Smooth muscle cell (in vitro differentiated cells): ENCODE measurements around the gene IRX6. TPM values are rescaled to one million over a fixed set of nuclear protein-coding genes. Genes with fewer than 3 reads are reported as not detected.
A peak's percentile ranks its signal among the peaks of the same experiment; 100 is the strongest.

Source experiments
- DNase-seq: peaks from one replicate; lab custom pipeline; 2025; ENCODE audit not compliant: unreplicated experiment; lab: John Stamatoyannopoulos, UW
- H2AFZ ChIP-seq: fragments of 200-600 bp; sonication (generic); 2 replicates; pipeline ENCODE4 v1.6.0; 2016; ENCODE audit warnings: antibody characterized with exemption, low read depth, mild to moderate bottlenecking
- H3F3A ChIP-seq: fragments of 200-600 bp; sonication (generic); 2 replicates; pipeline ENCODE4 v1.6.0; 2017; ENCODE audit warnings: antibody characterized with exemption, low read depth
- H3K27ac ChIP-seq: fragments of 200-600 bp; sonication (generic); 2 replicates; pipeline ENCODE4 v1.5.1; 2016; ENCODE audit warnings: low read depth, mild to moderate bottlenecking
- H3K27me3 ChIP-seq: fragments of 200-600 bp; sonication (generic); 2 replicates; pipeline ENCODE4 v1.6.1; 2016; ENCODE audit warnings: low read depth, mild to moderate bottlenecking
- H3K36me3 ChIP-seq: fragments of 200-600 bp; sonication (generic); 2 replicates; pipeline ENCODE4 v1.5.1; 2016; ENCODE audit warnings: low read depth
- H3K4me1 ChIP-seq: fragments of 200-600 bp; sonication (generic); 2 replicates; pipeline ENCODE4 v1.5.1; 2016; ENCODE audit warnings: low read depth
- H3K4me2 ChIP-seq: fragments of 200-600 bp; sonication (generic); 2 replicates; pipeline ENCODE4 v1.6.0; 2016; ENCODE audit warnings: mild to moderate bottlenecking
- H3K4me3 ChIP-seq: fragments of 200-600 bp; sonication (generic); 2 replicates; pipeline ENCODE4 v1.5.1; 2016; ENCODE audit warnings: mild to moderate bottlenecking
- H3K79me2 ChIP-seq: fragments of 200-600 bp; sonication (generic); 2 replicates; pipeline ENCODE4 v1.6.0; 2016; ENCODE audit warnings: low read depth, mild to moderate bottlenecking
- H3K9ac ChIP-seq: fragments of 200-600 bp; sonication (generic); 2 replicates; pipeline ENCODE4 v1.6.0; 2016; ENCODE audit warnings: low read depth
- H3K9me3 ChIP-seq: fragments of 200-600 bp; sonication (generic); replicated peaks from 2 replicates; pipeline ENCODE4 v1.5.1; 2016; ENCODE audit warnings: low read depth
- H4K20me1 ChIP-seq: fragments of 200-600 bp; sonication (generic); 2 replicates; pipeline ENCODE4 v1.6.0; 2016; ENCODE audit warnings: low read depth
- CTCF ChIP-seq: fragments of 200-600 bp; sonication (generic); IDR thresholded peaks from 2 replicates; pipeline ENCODE4 v1.5.1; 2017; ENCODE audit warnings: borderline replicate concordance, mild to moderate bottlenecking, antibody characterized with exemption; ENCODE audit not compliant: insufficient read depth, poor library complexity, severe bottlenecking
- WGBS: methylation state at CpG from one replicate; pipeline ENCODE4 v1.1.7; 2016; ENCODE audit warnings: low lambda C conversion rate; 5-methylcytosine and 5-hydroxymethylcytosine counted together
- polyA plus RNA-seq: library from polyadenylated mRNA; unstranded; fragments of >200 nt; fragmentation: Nextera tagmentation; extraction: Ambion mirVana; gene quantifications from 2 replicates; pipeline ENCODE4 v1.2.1, GENCODE V29; 2016
- total RNA-seq: library from RNA; depleted of rRNA; stranded (reverse); fragments of >200 nt; gene quantifications from 2 replicates; pipeline ENCODE4 v1.2.3, GENCODE V29; 2014

IRX6 gene
- total and polyA plus RNA-seq, 2 experiments from 2014 or later, result not detected

- H3K4me1 ChIP-seq, result no peaks in the 10 kb centered on the region
- 18% methylated on average over 28 of the region's 28 CpGs for WGBS
- no peak overlapping the region for H3K27ac ChIP-seq
- H2AFZ ChIP-seq, result peak overlapping the region; percentile 30
- no peaks in the 10 kb centered on the region for H3K36me3 ChIP-seq
- no peak overlapping the region for H3K9ac ChIP-seq
- H4K20me1 ChIP-seq, result no peaks in the 10 kb centered on the region
- peak overlapping the region; percentile 80 for H3K4me2 ChIP-seq
- peak overlapping the region; percentile 32 for H3K4me3 ChIP-seq
- no peaks in the 10 kb centered on the region for H3F3A ChIP-seq
- H3K9me3 ChIP-seq, result no peaks in the 10 kb centered on the region
- no peak for TF ChIP-seq CTCF
- H3K27me3 ChIP-seq, result peaks cover 100% of the 10 kb centered on the region
- no peaks in the 10 kb centered on the region for H3K79me2 ChIP-seq
- DNase-seq, result no peak
Observed at GRCh38 chr16:55331648-55332185, 7.7 kb downstream of the IRX6 start.

GRCh38 chr16:55333684-55334083 lies 9.7 kb downstream of the IRX6 start:
- no peak for TF ChIP-seq CTCF
- H2AFZ ChIP-seq, result no peak overlapping the region
- H3K4me1 ChIP-seq, result no peaks in the 10 kb centered on the region
- H4K20me1 ChIP-seq, result no peaks in the 10 kb centered on the region
- no peak overlapping the region for H3K4me3 ChIP-seq
- WGBS, result 75% methylated on average over 2 of the region's 2 CpGs
- no peak overlapping the region for H3K9ac ChIP-seq
- H3K4me2 ChIP-seq, result no peak overlapping the region
- H3F3A ChIP-seq, result no peaks in the 10 kb centered on the region
- DNase-seq, result no peak
- no peaks in the 10 kb centered on the region for H3K36me3 ChIP-seq
- H3K27me3 ChIP-seq, result peaks cover 92% of the 10 kb centered on the region
- H3K79me2 ChIP-seq, result no peaks in the 10 kb centered on the region
- no peak overlapping the region for H3K27ac ChIP-seq
- no peaks in the 10 kb centered on the region for H3K9me3 ChIP-seq

GRCh38 chr16:55338646-55339045 lies 14.6 kb downstream of the IRX6 start:
- Histone ChIP-seq H3K36me3 (no peaks in the 10 kb centered on the region), H3K79me2 (no peaks in the 10 kb centered on the region), H3K4me1 (no peaks in the 10 kb centered on the region), H2AFZ (no peak overlapping the region), H4K20me1 (no peaks in the 10 kb centered on the region), H3K9ac (no peak overlapping the region), H3K4me2 (no peak overlapping the region), H3K27me3 (peaks cover 87% of the 10 kb centered on the region), H3K27ac (no peak overlapping the region), H3F3A (no peaks in the 10 kb centered on the region), H3K9me3 (no peaks in the 10 kb centered on the region), H3K4me3 (no peak overlapping the region)
- 77% methylated on average over 5 of the region's 5 CpGs for WGBS
- TF ChIP-seq CTCF, result no peak
- no peak for DNase-seq

- WGBS, result 100% methylated on average over 1 of the region's 1 CpG
- no peaks in the 10 kb centered on the region for H3K4me1 ChIP-seq
- no peak for TF ChIP-seq CTCF
Observed at GRCh38 chr16:55340445-55340844, 16.4 kb downstream of the IRX6 start.

More at GRCh38 chr16:55340445-55340844, 16.4 kb downstream of the IRX6 start:
- Histone ChIP-seq H3K27me3 (peaks cover 81% of the 10 kb centered on the region), H4K20me1 (no peaks in the 10 kb centered on the region), H3K4me3 (no peak overlapping the region), H3K9ac (no peak overlapping the region), H3K27ac (no peak overlapping the region), H3K36me3 (no peaks in the 10 kb centered on the region), H3F3A (no peaks in the 10 kb centered on the region), H3K4me2 (no peak overlapping the region), H3K79me2 (no peaks in the 10 kb centered on the region), H3K9me3 (no peaks in the 10 kb centered on the region), H2AFZ (no peak overlapping the region)
- no peak for DNase-seq
